PC-9 (cell line): ENCODE results near the gene HHAT. TPM values are rescaled to one million over a fixed set of nuclear protein-coding genes. Genes with fewer than 3 reads are reported as not detected.

Experiments used
- BruUV-seq: library from RNA; stranded (reverse); fragments of 400-500 nt; replicated peaks from 2 replicates; lab custom pipeline; 2021; lab: Mats Ljungman, UMichigan
- CTCF ChIA-PET: fragments of 300-600 bp; sonication (Branson Sonifier 250); formaldehyde crosslinking; loops from one replicate; lab custom pipeline; 2022; ENCODE audit warnings: antibody characterized with exemption; lab: Charles Lee
- POLR2A ChIA-PET: fragments of 300-600 bp; sonication (Branson Sonifier 250); formaldehyde crosslinking; loops from one replicate; lab custom pipeline; 2022; ENCODE audit warnings: antibody characterized with exemption; ENCODE audit not compliant: unreplicated experiment; lab: Charles Lee
- DNase-seq, 2 experiments: peaks; one replicate each; pipeline versions ENCODE4 v3.0.0 to v3.0.0-alpha.2; 2015 to 2022; ENCODE audit warnings: mixed read lengths in 1 of 2
- H2AFZ ChIP-seq: fragments of 200-600 bp; sonication (generic); 2 replicates; pipeline ENCODE4 v1.8.1; 2017; ENCODE audit warnings: antibody characterized with exemption
- H3F3A ChIP-seq: fragments of 200-600 bp; sonication (generic); 2 replicates; pipeline ENCODE4 v1.8.1; 2017; ENCODE audit warnings: antibody characterized with exemption, mild to moderate bottlenecking, low read depth; ENCODE audit not compliant: insufficient read depth
- H3K27ac ChIP-seq: fragments of 200-600 bp; sonication (generic); 2 replicates; pipeline ENCODE4 v1.6.1; 2016; ENCODE audit warnings: mixed run types
- H3K27me3 ChIP-seq: fragments of 200-600 bp; sonication (generic); 2 replicates; pipeline ENCODE4 v1.6.1; 2016; ENCODE audit warnings: low read depth, mixed run types; ENCODE audit not compliant: insufficient read depth
- H3K36me3 ChIP-seq: fragments of 200-600 bp; sonication (generic); 2 replicates; pipeline ENCODE4 v1.6.1; 2016; ENCODE audit warnings: low read depth, mixed run types
- H3K4me1 ChIP-seq: fragments of 200-600 bp; sonication (generic); replicated peaks from 2 replicates; pipeline ENCODE4 v1.6.1; 2016; ENCODE audit warnings: mixed run types; ENCODE audit not compliant: insufficient read depth
- H3K4me2 ChIP-seq: fragments of 200-600 bp; sonication (generic); 2 replicates; pipeline ENCODE4 v1.6.1; 2017; ENCODE audit warnings: mixed run types
- H3K4me3 ChIP-seq: fragments of 200-600 bp; sonication (generic); 2 replicates; pipeline ENCODE4 v1.6.1; 2016; ENCODE audit warnings: mixed run types
- H3K79me2 ChIP-seq: fragments of 200-600 bp; sonication (generic); 2 replicates; pipeline ENCODE4 v1.6.1; 2017; ENCODE audit warnings: low read depth, mixed run types
- H3K9me2 ChIP-seq: fragments of 200-600 bp; sonication (generic); 2 replicates; pipeline ENCODE4 v1.8.1; 2017; ENCODE audit warnings: mild to moderate bottlenecking; ENCODE audit not compliant: insufficient read depth
- H3K9me3 ChIP-seq: fragments of 200-600 bp; sonication (generic); 2 replicates; pipeline ENCODE4 v1.8.1; 2016; ENCODE audit warnings: low read depth; ENCODE audit not compliant: insufficient read depth
- H4K20me1 ChIP-seq: fragments of 200-600 bp; sonication (generic); 2 replicates; pipeline ENCODE4 v1.8.1; 2017; ENCODE audit not compliant: insufficient read depth
- EZH2 ChIP-seq: fragments of 200-600 bp; sonication (generic); IDR thresholded peaks from 2 replicates; pipeline ENCODE4 v1.8.0; 2017; ENCODE audit warnings: antibody characterized with exemption, low read depth
- intact Hi-C: fragments of 100-400 bp; cut with micrococcal nuclease; formaldehyde crosslinking; loops from one replicate; pipeline ENCODE4 v1.10.0; 2022; ENCODE audit not compliant: unreplicated experiment
- total RNA-seq: library from RNA; stranded (reverse); gene quantifications from 2 replicates; pipeline ENCODE4 v1.2.3, GENCODE V29; 2021
- TF ChIP-seq, protein P1 (sequence below): fragments of 200-600 bp; sonication (generic); conservative IDR thresholded peaks from 2 replicates; pipeline ENCODE4 v1.6.1; 2017; ENCODE audit warnings: mixed run types, antibody characterized with exemption, mild to moderate bottlenecking, moderate library complexity

HHAT gene
- total RNA-seq, 1 experiment from 2014 or later, result 5.3 TPM

DNA sequence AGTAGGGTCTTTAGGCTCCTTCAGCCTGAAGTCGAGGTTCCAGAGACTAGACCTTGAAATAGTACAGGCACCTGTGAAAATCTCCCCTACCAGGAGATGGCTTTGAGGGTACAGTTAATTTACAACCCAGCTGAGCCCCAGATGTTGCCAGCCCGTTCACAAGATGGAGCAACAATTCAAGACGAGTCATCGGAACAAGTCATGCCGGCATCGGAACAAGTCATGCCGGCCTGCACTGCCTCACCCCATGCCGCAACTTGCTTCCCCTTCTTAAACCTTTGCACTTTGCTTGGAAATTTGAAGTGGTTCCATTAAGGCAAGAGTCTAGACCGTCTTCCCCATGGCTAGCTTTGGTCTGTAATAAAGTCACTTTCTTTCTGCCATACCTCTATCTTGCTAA, 16.0 kb downstream of the HHAT start:
- H3K79me2 ChIP-seq, result no peaks in the 10 kb centered on the region
- no peak for DNase-seq
- no peak overlapping the region for H3K27ac ChIP-seq
- no peaks in the 10 kb centered on the region for H3K36me3 ChIP-seq
- H3F3A ChIP-seq, result no peaks in the 10 kb centered on the region
- H3K4me3 ChIP-seq, result no peak overlapping the region
- ChIA-PET POLR2A (interaction anchor here (0.7 kb wide), 1 partner anchor 1029 kb away, joined by 3 read pairs; no protein-coding TSS in a partner anchor), CTCF (no interaction called here)
- no peak overlapping the region for H3K4me2 ChIP-seq
- TF ChIP-seq EZH2, result no peak
- TF ChIP-seq, protein P1, sequence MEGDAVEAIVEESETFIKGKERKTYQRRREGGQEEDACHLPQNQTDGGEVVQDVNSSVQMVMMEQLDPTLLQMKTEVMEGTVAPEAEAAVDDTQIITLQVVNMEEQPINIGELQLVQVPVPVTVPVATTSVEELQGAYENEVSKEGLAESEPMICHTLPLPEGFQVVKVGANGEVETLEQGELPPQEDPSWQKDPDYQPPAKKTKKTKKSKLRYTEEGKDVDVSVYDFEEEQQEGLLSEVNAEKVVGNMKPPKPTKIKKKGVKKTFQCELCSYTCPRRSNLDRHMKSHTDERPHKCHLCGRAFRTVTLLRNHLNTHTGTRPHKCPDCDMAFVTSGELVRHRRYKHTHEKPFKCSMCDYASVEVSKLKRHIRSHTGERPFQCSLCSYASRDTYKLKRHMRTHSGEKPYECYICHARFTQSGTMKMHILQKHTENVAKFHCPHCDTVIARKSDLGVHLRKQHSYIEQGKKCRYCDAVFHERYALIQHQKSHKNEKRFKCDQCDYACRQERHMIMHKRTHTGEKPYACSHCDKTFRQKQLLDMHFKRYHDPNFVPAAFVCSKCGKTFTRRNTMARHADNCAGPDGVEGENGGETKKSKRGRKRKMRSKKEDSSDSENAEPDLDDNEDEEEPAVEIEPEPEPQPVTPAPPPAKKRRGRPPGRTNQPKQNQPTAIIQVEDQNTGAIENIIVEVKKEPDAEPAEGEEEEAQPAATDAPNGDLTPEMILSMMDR, result no peak
- H4K20me1 ChIP-seq, result peaks cover 1% of the 10 kb centered on the region; the same call in 1 of the 2 replicates
- H2AFZ ChIP-seq, result no peak overlapping the region
- H3K9me3 ChIP-seq, result no peaks in the 10 kb centered on the region
- no TSS peak for BruUV-seq
- intact Hi-C loops, result no loop called here
- H3K9me2 ChIP-seq, result no peaks in the 10 kb centered on the region
- no peaks in the 10 kb centered on the region for H3K27me3 ChIP-seq
- H3K4me1 ChIP-seq, result no peaks in the 10 kb centered on the region

DNA sequence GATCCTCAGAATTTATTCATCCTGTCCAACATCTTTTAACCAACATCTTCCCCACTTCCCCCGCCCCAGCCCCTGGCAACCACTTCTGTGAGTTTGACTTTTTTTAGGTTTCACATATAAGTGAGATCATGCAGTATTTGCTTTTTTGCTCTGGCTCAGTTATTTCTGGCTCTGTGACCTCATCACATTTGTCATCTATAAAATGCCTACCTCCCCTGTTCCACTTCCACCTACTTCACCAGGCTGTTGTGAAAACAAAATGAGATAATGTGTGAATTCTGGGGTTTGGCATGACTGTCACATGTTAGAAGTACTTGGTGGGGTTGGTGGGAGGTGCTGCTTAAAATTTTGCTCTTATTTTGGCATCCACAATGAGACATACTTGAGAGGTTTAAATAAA, 18.4 kb downstream of the HHAT start:
- H3K4me2 ChIP-seq, result no peak overlapping the region
- H3K9me2 ChIP-seq, result no peaks in the 10 kb centered on the region
- H3K4me3 ChIP-seq, result no peak overlapping the region
- no TSS peak for BruUV-seq
- H3K27ac ChIP-seq, result no peak overlapping the region
- H3K36me3 ChIP-seq, result no peaks in the 10 kb centered on the region
- H3K27me3 ChIP-seq, result no peaks in the 10 kb centered on the region
- POLR2A ChIA-PET, result no interaction called here
- TF ChIP-seq, protein P1, result no peak
- no peak for TF ChIP-seq EZH2
- intact Hi-C loops, result no loop called here
- no peaks in the 10 kb centered on the region for H3K9me3 ChIP-seq
- H3K4me1 ChIP-seq, result no peaks in the 10 kb centered on the region
- H3F3A ChIP-seq, result no peaks in the 10 kb centered on the region
- no peak overlapping the region for H2AFZ ChIP-seq
- H3K79me2 ChIP-seq, result no peaks in the 10 kb centered on the region
- H4K20me1 ChIP-seq, result no peaks in the 10 kb centered on the region
- CTCF ChIA-PET, result no interaction called here
- no peak for DNase-seq

DNA sequence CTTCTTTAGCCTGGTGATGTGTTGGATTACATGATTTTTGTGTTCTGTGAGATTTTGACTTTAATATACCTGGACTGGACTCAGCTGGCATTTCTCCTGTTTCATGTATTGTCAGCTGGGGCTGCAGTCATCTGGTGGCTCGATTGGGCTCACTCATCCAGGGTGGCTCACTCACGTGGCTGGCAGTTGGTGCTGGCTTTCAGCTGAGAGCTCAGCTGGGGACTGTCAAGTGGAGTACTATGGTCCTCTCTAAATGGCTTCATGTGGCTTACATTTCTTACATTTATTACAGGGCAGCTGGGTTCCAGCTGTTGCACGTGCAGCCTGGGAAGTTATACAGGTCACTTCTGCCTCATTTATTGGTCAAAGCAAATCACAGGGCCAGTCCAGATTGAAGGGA, 22.8 kb downstream of the HHAT start:
- H3K27ac ChIP-seq, result no peak overlapping the region
- no peaks in the 10 kb centered on the region for H3K79me2 ChIP-seq
- intact Hi-C loops, result no loop called here
- ChIA-PET POLR2A (no interaction called here), CTCF (no interaction called here)
- no peaks in the 10 kb centered on the region for H3K9me2 ChIP-seq
- no peaks in the 10 kb centered on the region for H3K9me3 ChIP-seq
- no peaks in the 10 kb centered on the region for H3F3A ChIP-seq
- H3K4me1 ChIP-seq, result no peaks in the 10 kb centered on the region
- DNase-seq, result no peak
- H3K36me3 ChIP-seq, result no peaks in the 10 kb centered on the region
- TF ChIP-seq, protein P1, result no peak
- no peak for TF ChIP-seq EZH2
- no peak overlapping the region for H3K4me3 ChIP-seq
- H3K4me2 ChIP-seq, result no peak overlapping the region
- H2AFZ ChIP-seq, result no peak overlapping the region
- no peaks in the 10 kb centered on the region for H4K20me1 ChIP-seq
- BruUV-seq, result no TSS peak
- no peaks in the 10 kb centered on the region for H3K27me3 ChIP-seq
